RWPE2 (cell line): ENCODE results near the gene PES1.
"Not testable (repeated sequence)": the region's sequence is repeated elsewhere in the genome, so short reads cannot be mapped to it uniquely, and the experiment has no call there.

Experiments
- ATAC-seq: fragments of 200-7000 bp; cut with Tn5 transposase; 3 replicates; pipeline ENCODE4 v1.9.1; 2021; ENCODE audit warnings: low read depth
- DNase-seq: peaks from one replicate; pipeline ENCODE4 v3.0.0-alpha.2; 2020; ENCODE audit warnings: low spot score
- H3K27ac ChIP-seq: fragments of 450-650 bp; 2 replicates; pipeline ENCODE4 v1.5.1; 2017; ENCODE audit warnings: mild to moderate bottlenecking; ENCODE audit not compliant: poor library complexity, severe bottlenecking
- H3K27me3 ChIP-seq: fragments of 250-450 bp; sonication (Bioruptor Pico); 2 replicates; pipeline ENCODE4 v1.5.1; 2021; ENCODE audit warnings: mild to moderate bottlenecking, moderate library complexity; ENCODE audit not compliant: insufficient read depth, poor library complexity, severe bottlenecking
- H3K36me3 ChIP-seq: fragments of 250-450 bp; sonication (Bioruptor Pico); 2 replicates; pipeline ENCODE4 v1.5.1; 2020; ENCODE audit warnings: low read depth, mild to moderate bottlenecking, moderate library complexity
- H3K4me1 ChIP-seq: fragments of 250-450 bp; sonication (Bioruptor Pico); 2 replicates; pipeline ENCODE4 v1.5.1; 2021; ENCODE audit warnings: mild to moderate bottlenecking, moderate library complexity; ENCODE audit not compliant: insufficient read depth, poor library complexity, severe bottlenecking
- H3K4me3 ChIP-seq: fragments of 250-450 bp; sonication (Bioruptor Pico); 2 replicates; pipeline ENCODE4 v1.5.1; 2021; ENCODE audit warnings: mild to moderate bottlenecking, moderate library complexity; ENCODE audit not compliant: severe bottlenecking
- H3K9me3 ChIP-seq: fragments of 250-450 bp; sonication (Bioruptor Pico); 2 replicates; pipeline ENCODE4 v1.5.1; 2021; ENCODE audit warnings: mild to moderate bottlenecking, moderate library complexity; ENCODE audit not compliant: severe bottlenecking
- CTCF ChIP-seq: fragments of 450-650 bp; IDR thresholded peaks from one replicate; pipeline ENCODE4 v1.5.1; 2017; ENCODE audit warnings: mild to moderate bottlenecking, moderate library complexity; ENCODE audit not compliant: poor library complexity, severe bottlenecking

The PES1 gene

GRCh38 chr22:30636226-30637077 is 44.7 kb upstream of the PES1 start:
- Histone ChIP-seq H3K27ac (peak overlapping the region; percentile 79), H3K4me3 (peak overlapping the region; percentile 44), H3K4me1 (peaks cover 6% of the 10 kb centered on the region), H3K27me3 (no peaks in the 10 kb centered on the region), H3K9me3 (no peaks in the 10 kb centered on the region), H3K36me3 (no peaks in the 10 kb centered on the region)
- no peak for TF ChIP-seq CTCF
- peak; percentile 13; the same call in 2 of the 3 replicates for ATAC-seq
- no peak for DNase-seq

- H3K27ac ChIP-seq, result peak within 1 kb of the TSS; percentile 79
- no peak for TF ChIP-seq CTCF
- H3K27me3 ChIP-seq, result no peaks in the 10 kb centered on the region
Measured at GRCh38 chr22:30635273-30636225, 43.8 kb upstream of the PES1 start, which contains the start of gene SLC35E4. Gene SLC35E4 (plus strand): TSS chr22:30635781. CDS start chr22:30636451, 670 bp downstream.

DNA sequence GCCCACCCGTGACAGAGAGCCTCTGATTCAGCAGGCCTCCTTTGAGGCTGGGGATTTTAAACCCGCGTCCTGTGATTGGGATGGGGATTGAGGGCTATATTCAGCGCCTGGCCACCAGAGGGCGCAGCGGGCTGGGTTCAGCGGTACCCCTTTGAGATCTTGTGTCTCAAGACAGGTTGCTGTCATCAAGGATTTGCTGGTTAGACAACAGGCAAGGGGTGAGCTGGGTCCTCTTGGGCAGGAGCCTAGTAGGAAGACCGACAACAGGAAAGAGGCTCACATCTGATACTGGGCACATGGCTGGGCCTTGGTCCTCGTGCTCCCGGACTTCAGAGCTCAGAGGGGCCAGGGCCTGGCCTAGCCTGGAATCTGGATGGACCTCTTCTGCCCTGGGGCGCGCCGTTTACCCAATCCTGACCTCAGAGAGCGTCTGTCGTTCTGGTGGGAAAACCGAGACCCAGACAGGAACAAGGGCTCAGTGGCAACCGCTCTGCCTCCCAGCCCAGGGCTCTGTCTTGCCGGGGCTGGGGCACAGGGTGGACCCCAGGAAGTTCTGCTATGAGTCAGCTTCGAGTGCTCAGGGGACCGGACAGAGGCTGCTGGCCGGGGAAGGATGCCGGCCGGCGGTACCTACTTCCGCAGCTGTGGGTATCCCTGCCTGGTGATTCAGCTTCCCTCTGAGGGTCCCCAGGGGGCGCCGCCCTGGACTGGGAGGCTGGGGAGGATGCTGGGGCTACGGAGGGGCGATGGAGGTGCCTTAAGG is 42.9 kb upstream of the PES1 start:
- Histone ChIP-seq H3K4me1 (peaks cover 6% of the 10 kb centered on the region), H3K27ac (peak overlapping the region; percentile 79), H3K9me3 (no peaks in the 10 kb centered on the region), H3K36me3 (no peaks in the 10 kb centered on the region), H3K27me3 (no peaks in the 10 kb centered on the region), H3K4me3 (peak overlapping the region; percentile 44)
- peak; percentile 95 for TF ChIP-seq CTCF
- ATAC-seq, result peak; percentile 75
- DNase-seq, result peak; percentile 80

More at GRCh38 chr22:30635273-30636225, 43.8 kb upstream of the PES1 start, which contains the start of gene SLC35E4:
- H3K36me3 ChIP-seq, result no peaks in the 10 kb centered on the region
- ATAC-seq (peak; percentile 78), DNase-seq (peak; percentile 90)
- peaks cover 6% of the 10 kb centered on the region for H3K4me1 ChIP-seq
- H3K9me3 ChIP-seq, result no peaks in the 10 kb centered on the region
- H3K4me3 ChIP-seq, result peak within 1 kb of the TSS; percentile 44

- not testable (repeated sequence) for H3K36me3 ChIP-seq, H3K27ac ChIP-seq, ATAC-seq, H3K9me3 ChIP-seq, DNase-seq, H3K4me3 ChIP-seq, H3K27me3 ChIP-seq, H3K4me1 ChIP-seq
Measured at GRCh38 chr22:30631469-30631868, 39.8 kb upstream of the PES1 start.

DNA sequence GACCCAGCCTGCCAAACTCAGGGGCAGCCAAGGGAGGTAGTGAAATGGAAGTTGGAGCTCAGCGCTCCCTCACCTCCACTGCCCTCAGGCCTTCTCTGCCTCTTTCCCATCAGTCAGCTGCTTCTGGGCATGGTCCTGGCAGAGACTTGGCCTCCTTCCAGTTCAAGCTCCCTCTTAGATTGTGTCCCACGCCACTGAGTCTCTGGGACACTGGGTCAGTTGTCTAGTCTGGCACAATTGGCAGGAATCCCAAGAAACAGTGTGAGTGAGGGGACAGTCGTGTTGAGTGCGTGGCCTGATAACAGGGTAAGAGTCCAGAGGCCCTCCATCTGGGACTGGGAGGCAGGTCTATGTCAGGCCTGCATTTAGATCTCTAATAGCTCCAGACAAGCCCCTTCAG is 36.8 kb upstream of the PES1 start:
- H3K4me3 ChIP-seq, result no peak overlapping the region
- no peak overlapping the region for H3K27ac ChIP-seq
- H3K36me3 ChIP-seq, result no peaks in the 10 kb centered on the region
- no peaks in the 10 kb centered on the region for H3K4me1 ChIP-seq
- no peaks in the 10 kb centered on the region for H3K9me3 ChIP-seq
- H3K27me3 ChIP-seq, result no peaks in the 10 kb centered on the region
- ATAC-seq, result no peak
- TF ChIP-seq CTCF, result no peak
- DNase-seq, result no peak
